ENCODE results near the gene B4GALNT3.

DNA sequence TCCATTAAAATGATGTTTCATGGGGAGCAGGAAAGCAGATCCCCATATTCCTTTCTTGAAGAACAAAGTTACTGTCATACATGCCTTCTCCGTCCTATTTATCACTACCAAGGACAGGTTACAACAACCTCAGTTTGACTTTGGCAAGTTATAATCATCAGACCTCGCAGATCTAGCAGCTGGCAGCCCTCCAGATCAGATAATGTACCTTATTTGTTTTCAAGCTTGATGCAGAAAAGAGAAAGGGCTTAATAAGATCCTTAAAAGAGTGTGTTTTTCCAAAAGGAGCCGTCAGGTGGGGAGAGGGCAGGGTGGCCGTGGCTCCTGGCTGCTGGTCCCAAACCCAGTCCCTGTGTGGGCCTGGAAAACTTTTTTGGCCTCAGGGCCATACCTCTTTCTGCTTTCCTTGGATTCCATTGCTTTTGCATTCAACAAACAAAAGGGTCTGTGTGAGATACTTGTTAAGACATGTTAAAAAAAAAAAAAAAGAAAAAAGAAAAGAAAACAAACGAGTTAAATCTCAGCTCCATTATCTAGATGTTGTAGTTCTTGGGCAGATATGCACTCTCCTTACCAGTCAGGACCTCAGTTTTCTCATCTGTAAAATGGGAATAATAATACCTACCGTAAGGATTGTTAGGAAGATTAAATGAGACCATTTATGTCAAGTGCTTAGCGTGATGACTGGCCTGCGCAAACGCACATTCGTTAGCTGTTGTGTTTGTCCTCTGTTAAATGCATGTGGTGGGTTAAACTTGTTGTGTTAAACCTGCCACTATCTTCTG lies 64.6 kb downstream of the B4GALNT3 start:
- TF ChIP-seq TAF1 (IDR thresholded peaks at IDR 0.05; ENCODE audit: borderline replicate concordance, insufficient read depth, low read length) (no peak), POLR2AphosphoS5 (IDR thresholded peaks at IDR 0.05; ENCODE audit: low read depth, low read length) (no peak)

Data from PFSK-1 (cell line).